GM23248 (cell line): ENCODE measurements around the gene NRG3.

Experiments used
- EZH2 ChIP-seq: fragments of 200-600 bp; sonication (generic); IDR thresholded peaks from 2 replicates; pipeline ENCODE4 v1.6.1; 2018; ENCODE audit warnings: antibody characterized with exemption, mild to moderate bottlenecking; ENCODE audit not compliant: insufficient read depth, poor library complexity, severe bottlenecking
- EZH2phosphoT487 ChIP-seq: fragments of 200-600 bp; sonication (generic); IDR thresholded peaks from 2 replicates; pipeline ENCODE4 v1.6.1; 2018; ENCODE audit warnings: antibody characterized with exemption, moderate library complexity, mild to moderate bottlenecking, low read depth; ENCODE audit not compliant: insufficient read depth

- no peak for TF ChIP-seq EZH2
- TF ChIP-seq EZH2phosphoT487, result no peak
Measured at GRCh38 chr10:82124713-82125112, 249.7 kb downstream of the NRG3 start.
